GM20431 (cell line): ENCODE measurements around the gene HCAR2.
"Not testable (repeated sequence)": the region's sequence is repeated elsewhere in the genome, so short reads cannot be mapped to it uniquely, and the experiment has no call there.

ENCODE experiments used
- in situ Hi-C: fragments of 300-500 bp; cut with MseI, MboI; formaldehyde crosslinking; loops from one replicate; pipeline ENCODE4 v1.15.0; 2020; ENCODE audit warnings: low sequenced_read_pairs; ENCODE audit not compliant: unreplicated experiment

HCAR2 gene

GRCh38 chr12:122669397-122670070, 33.6 kb downstream of the HCAR2 start:
- in situ Hi-C loops = no loop called here

GRCh38 chr12:122668268-122668667, 34.9 kb downstream of the HCAR2 start:
- in situ Hi-C loops = no loop called here

- in situ Hi-C loops = no loop called here
These were observed 37.4 kb downstream of the HCAR2 start for GRCh38 chr12:122665759-122666158.

- in situ Hi-C loops = no loop called here
These were observed 37.8 kb downstream of the HCAR2 start for GRCh38 chr12:122665349-122665748.

GRCh38 chr12:122661938-122662337, 41.2 kb downstream of the HCAR2 start:
- in situ Hi-C loops = no loop called here

GRCh38 chr12:122661246-122661645, 41.9 kb downstream of the HCAR2 start:
- in situ Hi-C loops = no loop called here

- in situ Hi-C loops = no loop called here
These were observed 43.6 kb downstream of the HCAR2 start for GRCh38 chr12:122659579-122659978.

GRCh38 chr12:122656298-122656697, 46.9 kb downstream of the HCAR2 start:
- in situ Hi-C loops = no loop called here

- in situ Hi-C loops = not testable (repeated sequence)
These were observed 49.9 kb downstream of the HCAR2 start for GRCh38 chr12:122653291-122653690.

GRCh38 chr12:122651520-122652224, 51.5 kb downstream of the HCAR2 start:
- in situ Hi-C loops = no loop called here
